ENCODE results near the gene TTLL9. TPM values are rescaled to one million over a fixed set of nuclear protein-coding genes. Genes with fewer than 3 reads are reported as not detected.

The TTLL9 gene
- total and polyA plus RNA-seq, 2 of the 13 experiments (the other 11 are each of a cell fraction or from before 2014, with no cell fraction given): not detected

DNA sequence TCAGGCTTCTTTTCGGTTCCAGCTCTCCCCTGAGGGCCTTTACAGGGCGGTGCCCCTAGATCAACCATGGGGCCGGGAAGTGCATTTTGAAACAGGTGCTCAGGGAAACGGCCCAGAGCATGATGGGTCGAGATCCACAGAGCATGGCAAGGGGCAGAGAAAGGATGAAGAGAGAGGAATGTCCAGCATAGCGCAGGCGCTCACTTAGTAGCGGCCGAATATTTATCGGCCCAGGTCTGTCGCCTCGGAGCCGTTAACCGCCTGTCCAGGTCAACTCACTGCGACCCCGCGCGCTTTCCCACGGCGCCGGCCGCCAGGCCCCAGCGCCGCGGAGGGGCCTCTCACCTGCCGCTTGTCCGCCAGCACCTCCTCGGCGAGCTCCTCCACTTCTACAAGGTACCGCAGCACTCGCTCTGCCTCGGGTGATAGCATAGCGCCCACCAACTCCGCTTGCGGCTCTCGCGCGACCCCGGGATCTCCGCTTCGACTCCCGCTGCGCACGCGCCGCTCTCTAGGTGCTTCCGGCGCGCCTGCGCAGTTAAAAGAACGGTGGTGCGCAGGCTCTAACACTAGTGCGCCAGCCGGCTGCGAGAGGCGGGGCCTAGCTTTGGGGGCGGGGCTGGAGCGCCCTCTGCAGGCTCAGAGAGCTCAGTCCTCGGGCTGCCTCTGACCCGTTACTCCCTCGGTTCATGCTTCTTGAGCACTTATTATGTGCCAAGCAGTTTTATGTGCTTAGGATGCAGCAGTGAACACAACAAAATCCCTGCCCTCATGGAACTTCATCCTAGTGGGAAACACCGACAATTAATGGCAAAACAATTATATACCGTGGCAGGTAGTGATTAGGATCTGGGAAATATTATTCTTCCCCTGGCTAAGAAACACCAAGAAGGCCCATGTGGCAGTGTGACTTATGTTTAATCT lies 81.4 kb downstream of the TTLL9 start, which contains the start of gene PDRG1 (continued):
- peak; percentile 96; the same call in 1 of the 2 replicates for TF ChIP-seq NFATC3 (CRISPR knock-in tag; IDR thresholded peaks at IDR 0.05)
- no peak for TF ChIP-seq ZNF101 (CRISPR knock-in tag; IDR thresholded peaks at IDR 0.05; ENCODE audit: borderline replicate concordance, low read depth)
- peak; percentile 99 for TF ChIP-seq NFKB2 (CRISPR knock-in tag; IDR thresholded peaks at IDR 0.05; ENCODE audit: borderline replicate concordance)
- no peak for TF ChIP-seq FOXA1 (IDR thresholded peaks at IDR 0.05)
- TF ChIP-seq FOXA1 (CRISPR knock-in tag; IDR thresholded peaks at IDR 0.05): peak; percentile 40; the same call in 1 of the 2 replicates
- TF ChIP-seq, protein P1, sequence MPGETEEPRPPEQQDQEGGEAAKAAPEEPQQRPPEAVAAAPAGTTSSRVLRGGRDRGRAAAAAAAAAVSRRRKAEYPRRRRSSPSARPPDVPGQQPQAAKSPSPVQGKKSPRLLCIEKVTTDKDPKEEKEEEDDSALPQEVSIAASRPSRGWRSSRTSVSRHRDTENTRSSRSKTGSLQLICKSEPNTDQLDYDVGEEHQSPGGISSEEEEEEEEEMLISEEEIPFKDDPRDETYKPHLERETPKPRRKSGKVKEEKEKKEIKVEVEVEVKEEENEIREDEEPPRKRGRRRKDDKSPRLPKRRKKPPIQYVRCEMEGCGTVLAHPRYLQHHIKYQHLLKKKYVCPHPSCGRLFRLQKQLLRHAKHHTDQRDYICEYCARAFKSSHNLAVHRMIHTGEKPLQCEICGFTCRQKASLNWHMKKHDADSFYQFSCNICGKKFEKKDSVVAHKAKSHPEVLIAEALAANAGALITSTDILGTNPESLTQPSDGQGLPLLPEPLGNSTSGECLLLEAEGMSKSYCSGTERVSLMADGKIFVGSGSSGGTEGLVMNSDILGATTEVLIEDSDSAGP (CRISPR knock-in tag; IDR thresholded peaks at IDR 0.05; ENCODE audit: borderline replicate concordance): peak; percentile 95; the same call in 1 of the 2 replicates
- TF ChIP-seq ZSCAN25 (CRISPR knock-in tag; IDR thresholded peaks at IDR 0.05): peak; percentile 81; the same call in 1 of the 2 replicates
- peak; percentile 96 to 97 for TF ChIP-seq POLR2A (IDR thresholded peaks at IDR 0.05; ENCODE audit: insufficient read depth in 1 of 2, low read depth in 2 of 2, low read length in 2 of 2)
- TF ChIP-seq ZNF343 (CRISPR knock-in tag; IDR thresholded peaks at IDR 0.05): no peak
- TF ChIP-seq, protein P2, sequence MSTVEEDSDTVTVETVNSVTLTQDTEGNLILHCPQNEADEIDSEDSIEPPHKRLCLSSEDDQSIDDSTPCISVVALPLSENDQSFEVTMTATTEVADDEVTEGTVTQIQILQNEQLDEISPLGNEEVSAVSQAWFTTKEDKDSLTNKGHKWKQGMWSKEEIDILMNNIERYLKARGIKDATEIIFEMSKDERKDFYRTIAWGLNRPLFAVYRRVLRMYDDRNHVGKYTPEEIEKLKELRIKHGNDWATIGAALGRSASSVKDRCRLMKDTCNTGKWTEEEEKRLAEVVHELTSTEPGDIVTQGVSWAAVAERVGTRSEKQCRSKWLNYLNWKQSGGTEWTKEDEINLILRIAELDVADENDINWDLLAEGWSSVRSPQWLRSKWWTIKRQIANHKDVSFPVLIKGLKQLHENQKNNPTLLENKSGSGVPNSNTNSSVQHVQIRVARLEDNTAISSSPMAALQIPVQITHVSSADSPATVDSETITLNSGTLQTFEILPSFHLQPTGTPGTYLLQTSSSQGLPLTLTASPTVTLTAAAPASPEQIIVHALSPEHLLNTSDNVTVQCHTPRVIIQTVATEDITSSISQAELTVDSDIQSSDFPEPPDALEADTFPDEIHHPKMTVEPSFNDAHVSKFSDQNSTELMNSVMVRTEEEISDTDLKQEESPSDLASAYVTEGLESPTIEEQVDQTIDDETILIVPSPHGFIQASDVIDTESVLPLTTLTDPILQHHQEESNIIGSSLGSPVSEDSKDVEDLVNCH (CRISPR knock-in tag; IDR thresholded peaks at IDR 0.05): no peak
- TF ChIP-seq MIER3 (CRISPR knock-in tag; IDR thresholded peaks at IDR 0.05; ENCODE audit: borderline replicate concordance): peak; percentile 95
- TF ChIP-seq, protein P3, sequence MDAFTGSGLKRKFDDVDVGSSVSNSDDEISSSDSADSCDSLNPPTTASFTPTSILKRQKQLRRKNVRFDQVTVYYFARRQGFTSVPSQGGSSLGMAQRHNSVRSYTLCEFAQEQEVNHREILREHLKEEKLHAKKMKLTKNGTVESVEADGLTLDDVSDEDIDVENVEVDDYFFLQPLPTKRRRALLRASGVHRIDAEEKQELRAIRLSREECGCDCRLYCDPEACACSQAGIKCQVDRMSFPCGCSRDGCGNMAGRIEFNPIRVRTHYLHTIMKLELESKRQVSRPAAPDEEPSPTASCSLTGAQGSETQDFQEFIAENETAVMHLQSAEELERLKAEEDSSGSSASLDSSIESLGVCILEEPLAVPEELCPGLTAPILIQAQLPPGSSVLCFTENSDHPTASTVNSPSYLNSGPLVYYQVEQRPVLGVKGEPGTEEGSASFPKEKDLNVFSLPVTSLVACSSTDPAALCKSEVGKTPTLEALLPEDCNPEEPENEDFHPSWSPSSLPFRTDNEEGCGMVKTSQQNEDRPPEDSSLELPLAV (CRISPR knock-in tag; conservative IDR thresholded peaks at IDR 0.05; ENCODE audit: low read depth): no peak
- TF ChIP-seq, protein P4, sequence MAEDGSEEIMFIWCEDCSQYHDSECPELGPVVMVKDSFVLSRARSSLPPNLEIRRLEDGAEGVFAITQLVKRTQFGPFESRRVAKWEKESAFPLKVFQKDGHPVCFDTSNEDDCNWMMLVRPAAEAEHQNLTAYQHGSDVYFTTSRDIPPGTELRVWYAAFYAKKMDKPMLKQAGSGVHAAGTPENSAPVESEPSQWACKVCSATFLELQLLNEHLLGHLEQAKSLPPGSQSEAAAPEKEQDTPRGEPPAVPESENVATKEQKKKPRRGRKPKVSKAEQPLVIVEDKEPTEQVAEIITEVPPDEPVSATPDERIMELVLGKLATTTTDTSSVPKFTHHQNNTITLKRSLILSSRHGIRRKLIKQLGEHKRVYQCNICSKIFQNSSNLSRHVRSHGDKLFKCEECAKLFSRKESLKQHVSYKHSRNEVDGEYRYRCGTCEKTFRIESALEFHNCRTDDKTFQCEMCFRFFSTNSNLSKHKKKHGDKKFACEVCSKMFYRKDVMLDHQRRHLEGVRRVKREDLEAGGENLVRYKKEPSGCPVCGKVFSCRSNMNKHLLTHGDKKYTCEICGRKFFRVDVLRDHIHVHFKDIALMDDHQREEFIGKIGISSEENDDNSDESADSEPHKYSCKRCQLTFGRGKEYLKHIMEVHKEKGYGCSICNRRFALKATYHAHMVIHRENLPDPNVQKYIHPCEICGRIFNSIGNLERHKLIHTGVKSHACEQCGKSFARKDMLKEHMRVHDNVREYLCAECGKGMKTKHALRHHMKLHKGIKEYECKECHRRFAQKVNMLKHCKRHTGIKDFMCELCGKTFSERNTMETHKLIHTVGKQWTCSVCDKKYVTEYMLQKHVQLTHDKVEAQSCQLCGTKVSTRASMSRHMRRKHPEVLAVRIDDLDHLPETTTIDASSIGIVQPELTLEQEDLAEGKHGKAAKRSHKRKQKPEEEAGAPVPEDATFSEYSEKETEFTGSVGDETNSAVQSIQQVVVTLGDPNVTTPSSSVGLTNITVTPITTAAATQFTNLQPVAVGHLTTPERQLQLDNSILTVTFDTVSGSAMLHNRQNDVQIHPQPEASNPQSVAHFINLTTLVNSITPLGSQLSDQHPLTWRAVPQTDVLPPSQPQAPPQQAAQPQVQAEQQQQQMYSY (CRISPR knock-in tag; IDR thresholded peaks at IDR 0.05): peak; percentile 81; the same call in 1 of the 2 replicates
- peak; percentile 91 for TF ChIP-seq HOXD1 (CRISPR knock-in tag; IDR thresholded peaks at IDR 0.05)
- TF ChIP-seq MED1 (CRISPR knock-in tag; IDR thresholded peaks at IDR 0.05): peak; percentile 84
- TF ChIP-seq, protein P5, sequence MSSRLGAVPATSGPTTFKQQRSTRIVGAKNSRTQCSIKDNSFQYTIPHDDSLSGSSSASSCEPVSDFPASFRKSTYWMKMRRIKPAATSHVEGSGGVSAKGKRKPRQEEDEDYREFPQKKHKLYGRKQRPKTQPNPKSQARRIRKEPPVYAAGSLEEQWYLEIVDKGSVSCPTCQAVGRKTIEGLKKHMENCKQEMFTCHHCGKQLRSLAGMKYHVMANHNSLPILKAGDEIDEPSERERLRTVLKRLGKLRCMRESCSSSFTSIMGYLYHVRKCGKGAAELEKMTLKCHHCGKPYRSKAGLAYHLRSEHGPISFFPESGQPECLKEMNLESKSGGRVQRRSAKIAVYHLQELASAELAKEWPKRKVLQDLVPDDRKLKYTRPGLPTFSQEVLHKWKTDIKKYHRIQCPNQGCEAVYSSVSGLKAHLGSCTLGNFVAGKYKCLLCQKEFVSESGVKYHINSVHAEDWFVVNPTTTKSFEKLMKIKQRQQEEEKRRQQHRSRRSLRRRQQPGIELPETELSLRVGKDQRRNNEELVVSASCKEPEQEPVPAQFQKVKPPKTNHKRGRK (CRISPR knock-in tag; IDR thresholded peaks at IDR 0.05): no peak

All from HepG2 (cell line).